Activated B cell treated with CpG ODN at 0.5 μM for 24 hours (primary cell): ENCODE measurements around the gene LIFR. TPM values are rescaled to one million over a fixed set of nuclear protein-coding genes. Genes with fewer than 3 reads are reported as not detected.

Source experiments
- ATAC-seq: fragments of 200-7000 bp; cut with Tn5 transposase; one replicate; pipeline ENCODE4 v1.10.0; 2021; ENCODE audit warnings: low read depth, mild to moderate bottlenecking, moderate library complexity
- CTCF ChIA-PET: fragments of 350-600 bp; sonication (Branson Sonifier 250); formaldehyde crosslinking; loops from one replicate; lab custom pipeline; 2021; ENCODE audit warnings: antibody characterized with exemption; lab: Charles Lee
- POLR2A ChIA-PET: fragments of 350-600 bp; sonication (Branson Sonifier 250); formaldehyde crosslinking; loops from one replicate; lab custom pipeline; 2021; ENCODE audit warnings: antibody characterized with exemption; lab: Charles Lee
- DNase-seq: peaks from one replicate; pipeline ENCODE4 v3.0.0; 2022
- H3K27ac Mint-ChIP-seq: one replicate; pipeline ENCODE4 v1.8.0; 2020; ENCODE audit warnings: mixed read lengths
- H3K27me3 Mint-ChIP-seq: one replicate; pipeline ENCODE4 v1.8.0; 2021; ENCODE audit warnings: mixed read lengths
- H3K36me3 Mint-ChIP-seq: one replicate; pipeline ENCODE4 v1.8.0; 2021; ENCODE audit warnings: low read depth, mixed read lengths
- H3K4me1 Mint-ChIP-seq: one replicate; pipeline ENCODE4 v1.8.0; 2021; ENCODE audit warnings: mixed read lengths
- H3K4me3 Mint-ChIP-seq: one replicate; pipeline ENCODE4 v1.8.0; 2020; ENCODE audit warnings: mild to moderate bottlenecking, mixed read lengths
- H3K9me3 Mint-ChIP-seq: one replicate; pipeline ENCODE4 v1.8.0; 2020; ENCODE audit warnings: mixed read lengths
- intact Hi-C: fragments of 100-400 bp; cut with micrococcal nuclease; formaldehyde crosslinking; loops from one replicate; pipeline ENCODE4 v1.15.1; 2024
- total RNA-seq: library from RNA; stranded (reverse); gene quantifications from 2 replicates; pipeline ENCODE4 v1.2.3, GENCODE V29; 2022
- TF ChIP-seq, protein P1 (sequence below): fragments of 200-600 bp; IDR thresholded peaks from one replicate; pipeline ENCODE4 v1.8.0; 2022; ENCODE audit warnings: antibody characterized with exemption, mild to moderate bottlenecking

The LIFR gene
- total RNA-seq, 1 donor from 2014 or later = not detected

DNA sequence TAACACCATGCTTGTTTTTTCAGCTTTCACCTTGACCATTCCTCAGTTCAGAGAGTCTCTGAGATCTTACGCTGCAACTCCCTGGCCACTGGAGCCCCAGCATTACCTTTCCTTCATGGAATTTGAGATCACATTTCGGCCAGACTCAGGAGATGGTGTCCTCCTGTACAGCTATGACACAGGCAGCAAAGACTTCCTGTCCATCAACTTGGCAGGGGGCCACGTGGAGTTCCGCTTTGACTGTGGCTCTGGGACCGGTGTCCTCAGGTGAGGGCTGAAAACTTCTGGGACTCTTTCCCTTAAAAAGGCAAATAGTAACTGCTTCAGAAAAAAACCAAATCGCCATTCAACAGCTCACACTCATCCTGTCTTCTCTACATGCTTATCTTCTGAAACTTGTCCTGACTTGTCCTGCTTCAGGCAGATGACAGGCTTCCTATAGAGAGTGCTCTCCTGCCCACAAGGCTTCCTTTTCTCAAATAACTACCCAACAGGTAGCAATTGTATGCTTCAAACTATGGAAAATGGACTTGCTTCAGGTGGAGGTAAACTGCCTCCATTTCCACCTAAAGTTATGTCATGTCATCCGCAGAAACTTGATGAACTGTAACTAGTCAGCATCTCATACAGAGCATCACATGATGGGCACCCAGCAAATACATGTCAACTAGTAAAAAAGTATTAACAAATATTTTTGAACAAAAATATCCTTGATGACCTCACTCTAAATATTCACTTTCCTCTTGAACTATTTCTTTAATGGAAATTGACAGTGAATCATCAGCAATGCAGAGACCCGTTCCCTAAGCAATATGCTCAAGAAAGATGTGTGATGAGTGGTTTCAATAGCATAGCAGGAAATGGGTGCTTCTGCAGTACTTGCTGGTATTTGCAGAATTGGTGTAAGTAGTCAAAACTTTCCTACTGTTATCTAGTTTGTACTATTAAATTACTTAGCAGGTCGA lies 129.2 kb downstream of the LIFR start:
- Mint-ChIP-seq H3K36me3 (no peaks in the 10 kb centered on the region), H3K9me3 (no peaks in the 10 kb centered on the region), H3K27ac (no peak overlapping the region), H3K4me3 (no peak overlapping the region), H3K27me3 (peaks cover 39% of the 10 kb centered on the region), H3K4me1 (no peaks in the 10 kb centered on the region)
- intact Hi-C loops = no loop called here
- no peak for ATAC-seq
- CTCF ChIA-PET = no interaction called here
- TF ChIP-seq, protein P1, sequence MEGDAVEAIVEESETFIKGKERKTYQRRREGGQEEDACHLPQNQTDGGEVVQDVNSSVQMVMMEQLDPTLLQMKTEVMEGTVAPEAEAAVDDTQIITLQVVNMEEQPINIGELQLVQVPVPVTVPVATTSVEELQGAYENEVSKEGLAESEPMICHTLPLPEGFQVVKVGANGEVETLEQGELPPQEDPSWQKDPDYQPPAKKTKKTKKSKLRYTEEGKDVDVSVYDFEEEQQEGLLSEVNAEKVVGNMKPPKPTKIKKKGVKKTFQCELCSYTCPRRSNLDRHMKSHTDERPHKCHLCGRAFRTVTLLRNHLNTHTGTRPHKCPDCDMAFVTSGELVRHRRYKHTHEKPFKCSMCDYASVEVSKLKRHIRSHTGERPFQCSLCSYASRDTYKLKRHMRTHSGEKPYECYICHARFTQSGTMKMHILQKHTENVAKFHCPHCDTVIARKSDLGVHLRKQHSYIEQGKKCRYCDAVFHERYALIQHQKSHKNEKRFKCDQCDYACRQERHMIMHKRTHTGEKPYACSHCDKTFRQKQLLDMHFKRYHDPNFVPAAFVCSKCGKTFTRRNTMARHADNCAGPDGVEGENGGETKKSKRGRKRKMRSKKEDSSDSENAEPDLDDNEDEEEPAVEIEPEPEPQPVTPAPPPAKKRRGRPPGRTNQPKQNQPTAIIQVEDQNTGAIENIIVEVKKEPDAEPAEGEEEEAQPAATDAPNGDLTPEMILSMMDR = no peak
- POLR2A ChIA-PET = no interaction called here
- DNase-seq = no peak

- Mint-ChIP-seq H3K4me1 (no peaks in the 10 kb centered on the region), H3K27me3 (peaks cover 40% of the 10 kb centered on the region), H3K27ac (no peak overlapping the region), H3K36me3 (no peaks in the 10 kb centered on the region), H3K9me3 (no peaks in the 10 kb centered on the region), H3K4me3 (no peak overlapping the region)
- intact Hi-C loops = no loop called here
- ChIA-PET POLR2A (no interaction called here), CTCF (no interaction called here)
- no peak for DNase-seq
- TF ChIP-seq, protein P1 = no peak
- no peak for ATAC-seq
These were observed 130.0 kb downstream of the LIFR start for GRCh38 chr5:38426490-38426889.
